ENCODE measurements around the gene CNOT3. TPM values are rescaled to one million over a fixed set of nuclear protein-coding genes. Genes with fewer than 3 reads are reported as not detected.

The CNOT3 gene
- polyA plus RNA-seq, 4 donors: 24.4 to 37.4 (median 28.5) TPM

DNA sequence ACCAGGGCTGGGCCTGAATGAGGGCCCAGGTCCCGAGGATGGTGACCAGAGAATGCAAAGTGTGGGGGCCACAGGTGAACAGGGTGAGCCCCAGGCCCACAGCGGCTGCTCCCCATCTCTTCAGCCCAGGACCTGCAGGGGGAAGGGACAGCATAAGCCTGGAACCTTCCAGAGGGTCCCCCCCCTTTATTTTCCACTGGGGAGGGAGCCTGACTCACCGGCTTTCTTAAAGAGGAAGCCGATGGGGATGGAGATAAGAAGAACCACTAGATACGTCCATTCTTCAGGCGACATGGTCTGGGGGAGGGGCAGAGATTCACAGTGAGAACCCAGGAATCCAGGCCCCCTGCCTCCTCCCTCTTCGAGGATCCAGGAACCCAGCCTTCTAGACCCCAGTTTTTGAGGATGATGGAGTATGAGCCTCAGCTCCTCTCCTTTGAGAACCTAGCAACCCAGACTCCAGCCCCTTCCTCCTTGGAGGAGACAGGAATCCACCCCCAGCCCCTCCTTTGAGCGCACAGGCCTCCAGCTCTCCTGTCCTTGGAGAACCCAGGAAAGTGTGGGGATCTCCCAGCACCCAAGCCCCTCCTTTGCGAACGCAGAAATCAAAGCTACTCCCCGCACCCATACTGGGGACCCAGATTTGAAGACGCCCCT lies 50.8 kb downstream of the CNOT3 start:
- peak; percentile 44 to 56 for DNase-seq

DNA sequence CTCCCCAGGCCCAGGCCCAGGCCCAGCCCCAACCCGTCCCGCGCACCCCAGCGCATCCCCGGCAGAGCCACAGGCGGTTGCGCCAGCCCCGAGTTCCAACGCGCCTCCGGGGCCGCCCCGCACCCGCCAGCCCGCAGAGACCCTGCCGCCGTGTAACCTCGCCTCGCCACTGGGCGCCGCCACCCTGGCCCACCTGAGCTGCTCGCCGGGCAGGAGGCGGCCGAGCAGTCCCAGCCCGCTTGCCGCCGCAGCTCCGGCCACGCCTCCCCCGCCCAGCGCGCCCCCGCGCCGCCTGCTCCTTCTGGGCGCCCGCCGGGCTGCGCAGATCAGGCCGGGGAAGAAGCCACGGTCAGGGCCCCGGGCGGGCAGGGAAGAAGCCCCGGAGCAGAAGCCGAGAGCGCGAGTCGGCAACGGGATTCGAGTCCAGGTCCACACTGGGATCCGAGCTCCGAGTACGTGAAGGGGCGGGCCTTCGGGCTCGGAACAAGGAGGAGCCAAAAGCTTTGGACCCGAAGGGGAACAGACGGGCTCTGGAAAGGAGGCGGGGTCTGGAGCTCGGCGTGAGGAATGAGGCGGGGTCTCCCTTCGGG lies 51.7 kb downstream of the CNOT3 start, which contains the start of gene MBOAT7:
TSS of gene MBOAT7 (minus strand) at position 436 of the 590 bp plus-strand sequence. CDS start 1,072 bp downstream, outside the sequence.
- no peak for DNase-seq
- H3K36me3 ChIP-seq (ENCODE audit: control insufficient read depth in 3 of 3, insufficient read depth in 2 of 3, low read depth in 1 of 3, low read length in 3 of 3): peaks cover 2 to 55% (median 9%) of the 10 kb centered on the region in 3 donors
- 0 to 1% (median 0%) methylated on average over 41 to 64 of the region's 64 CpGs for whole genome bisulfite sequencing, 3 donors
- H3K27me3 ChIP-seq (ENCODE audit: control insufficient read depth in 3 of 3, insufficient read depth in 3 of 3, low read length in 3 of 3): no peaks in the 10 kb centered on the region
- H3K4me3 ChIP-seq (ENCODE audit: low read depth in 1 of 3, low read length in 3 of 3): peak within 1 kb of the TSS; percentile 70 to 82 (median 70)
- H3K4me1 ChIP-seq (ENCODE audit: control insufficient read depth in 3 of 3, insufficient read depth in 2 of 3, low read depth in 1 of 3, low read length in 2 of 3): peaks cover 8 to 37% (median 9%) of the 10 kb centered on the region in 3 donors
- FAIRE-seq: no peak
- H3K27ac ChIP-seq (ENCODE audit: low read depth in 1 of 3, low read length in 2 of 3): peak within 1 kb of the TSS; percentile 93 to 100 (median 99)
- no peaks in the 10 kb centered on the region for H3K9me3 ChIP-seq (ENCODE audit: control insufficient read depth in 2 of 2, insufficient read depth in 1 of 2, low read depth in 1 of 2, low read length in 1 of 2)

More for the DNA sequence above, 50.8 kb downstream of the CNOT3 start:
- Histone ChIP-seq H3K36me3 (ENCODE audit: control insufficient read depth in 3 of 3, insufficient read depth in 2 of 3, low read depth in 1 of 3, low read length in 3 of 3) (peaks cover 0 to 55% (median 2%) of the 10 kb centered on the region in 3 donors), H3K27ac (ENCODE audit: low read depth in 1 of 3, low read length in 2 of 3) (peak overlapping the region; percentile 93 to 100 (median 99)), H3K4me3 (ENCODE audit: low read depth in 1 of 3, low read length in 3 of 3) (peak overlapping the region; percentile 70 to 73 (median 70)), H3K9me3 (ENCODE audit: control insufficient read depth in 2 of 2, insufficient read depth in 1 of 2, low read depth in 1 of 2, low read length in 1 of 2) (no peaks in the 10 kb centered on the region), H3K27me3 (ENCODE audit: control insufficient read depth in 3 of 3, insufficient read depth in 3 of 3, low read length in 3 of 3) (no peaks in the 10 kb centered on the region), H3K4me1 (ENCODE audit: control insufficient read depth in 3 of 3, insufficient read depth in 2 of 3, low read depth in 1 of 3, low read length in 2 of 3) (peaks cover 8 to 37% (median 9%) of the 10 kb centered on the region in 3 donors)
- 5 to 18% (median 17%) methylated on average over 12 of the region's 12 CpGs for WGBS, 3 donors
- no peak for FAIRE-seq

DNA sequence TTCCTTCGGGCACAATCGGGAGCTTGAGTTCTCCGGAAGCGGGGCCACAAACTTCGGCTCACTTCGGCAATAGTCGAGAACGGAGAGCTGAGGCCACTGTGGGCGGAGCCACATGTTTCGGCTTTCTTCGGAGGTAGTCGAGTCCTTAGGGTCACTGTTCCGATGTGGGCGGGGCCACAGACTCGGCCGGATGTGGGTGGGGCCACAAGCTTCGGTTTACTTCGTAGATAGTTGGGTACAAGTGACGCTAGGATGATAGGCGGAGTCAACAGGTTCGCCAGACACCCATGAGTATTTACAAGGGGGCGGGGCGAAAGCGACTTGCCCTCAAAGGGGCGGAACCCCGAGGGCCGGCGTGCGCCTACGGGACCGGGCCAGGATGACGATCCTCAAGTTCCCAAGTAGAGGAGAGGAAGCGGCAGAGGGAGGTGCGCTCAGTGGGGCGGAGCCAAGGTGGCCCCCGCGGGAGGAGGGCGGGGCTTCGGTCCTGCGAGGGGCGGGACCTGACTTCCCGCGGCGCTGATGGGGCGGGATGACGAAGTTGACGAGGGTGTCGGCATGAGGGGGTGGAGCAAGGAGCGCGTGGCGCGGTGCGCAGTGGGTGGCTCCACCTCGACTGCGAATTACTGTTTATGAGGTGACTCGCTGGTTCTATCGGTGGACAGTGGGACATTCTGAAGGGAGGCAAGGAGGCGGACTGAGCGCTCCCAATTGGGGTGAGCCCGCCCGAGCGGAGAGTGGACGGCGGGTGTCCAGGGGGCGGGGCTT lies 52.4 kb downstream of the CNOT3 start:
- H3K4me3 ChIP-seq (ENCODE audit: low read depth in 1 of 3, low read length in 3 of 3): peak overlapping the region in 2 of 3 donors; percentile 40 to 82
- peaks cover 8 to 37% (median 9%) of the 10 kb centered on the region in 3 donors for H3K4me1 ChIP-seq (ENCODE audit: control insufficient read depth in 3 of 3, insufficient read depth in 2 of 3, low read depth in 1 of 3, low read length in 2 of 3)
- H3K27ac ChIP-seq (ENCODE audit: low read depth in 1 of 3, low read length in 2 of 3): peak overlapping the region; percentile 92 to 100 (median 99)
- H3K27me3 ChIP-seq (ENCODE audit: control insufficient read depth in 3 of 3, insufficient read depth in 3 of 3, low read length in 3 of 3): no peaks in the 10 kb centered on the region
- H3K9me3 ChIP-seq (ENCODE audit: control insufficient read depth in 2 of 2, insufficient read depth in 1 of 2, low read depth in 1 of 2, low read length in 1 of 2): no peaks in the 10 kb centered on the region
- peak; percentile 100 for DNase-seq
- peaks cover 2 to 56% (median 9%) of the 10 kb centered on the region in 3 donors for H3K36me3 ChIP-seq (ENCODE audit: control insufficient read depth in 3 of 3, insufficient read depth in 2 of 3, low read depth in 1 of 3, low read length in 3 of 3)
- WGBS, 3 donors: 0% methylated on average over 55 to 65 of the region's 65 CpGs
- peak; percentile 94 for FAIRE-seq

DNA sequence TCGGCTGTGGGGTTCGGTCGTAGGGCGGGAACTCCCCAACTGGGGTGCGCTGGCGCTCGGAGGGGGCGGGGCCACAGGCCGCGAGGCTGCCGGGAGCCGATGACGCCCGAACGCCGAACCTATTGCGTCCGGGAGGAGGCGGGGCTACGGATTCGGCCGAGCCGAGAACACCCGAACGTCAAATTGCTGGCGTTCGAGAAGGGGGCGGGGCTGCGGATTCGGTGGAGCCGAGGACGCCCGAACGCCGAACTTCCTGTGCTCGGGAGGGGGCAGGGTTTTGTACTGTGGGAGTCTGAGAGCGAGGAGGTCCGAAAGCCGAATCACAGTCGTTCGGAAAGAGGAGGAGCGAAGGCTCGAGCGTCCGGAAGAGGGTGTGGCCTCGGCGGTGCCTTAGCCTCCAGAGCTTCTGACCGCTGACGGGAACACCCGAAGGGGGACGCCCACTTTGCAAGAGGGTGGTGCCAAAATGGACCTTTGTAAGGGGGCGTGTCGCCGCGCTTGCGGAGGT lies 53.0 kb downstream of the CNOT3 start:
- no peaks in the 10 kb centered on the region for H3K27me3 ChIP-seq (ENCODE audit: control insufficient read depth in 3 of 3, insufficient read depth in 3 of 3, low read length in 3 of 3)
- H3K4me1 ChIP-seq (ENCODE audit: control insufficient read depth in 3 of 3, insufficient read depth in 2 of 3, low read depth in 1 of 3, low read length in 2 of 3): peaks cover 8 to 37% (median 9%) of the 10 kb centered on the region in 3 donors
- H3K9me3 ChIP-seq (ENCODE audit: control insufficient read depth in 2 of 2, insufficient read depth in 1 of 2, low read depth in 1 of 2, low read length in 1 of 2): no peaks in the 10 kb centered on the region
- H3K27ac ChIP-seq (ENCODE audit: low read depth in 1 of 3, low read length in 2 of 3): peak overlapping the region; percentile 93 to 100 (median 99)
- peak; percentile 88 for FAIRE-seq
- H3K4me3 ChIP-seq (ENCODE audit: low read depth in 1 of 3, low read length in 3 of 3): peak overlapping the region; percentile 68 to 94 (median 82)
- 0% methylated on average over 52 to 56 of the region's 56 CpGs for WGBS, 3 donors
- peak; percentile 99 to 100 for DNase-seq
- H3K36me3 ChIP-seq (ENCODE audit: control insufficient read depth in 3 of 3, insufficient read depth in 2 of 3, low read depth in 1 of 3, low read length in 3 of 3): peaks cover 2 to 56% (median 9%) of the 10 kb centered on the region in 3 donors

DNA sequence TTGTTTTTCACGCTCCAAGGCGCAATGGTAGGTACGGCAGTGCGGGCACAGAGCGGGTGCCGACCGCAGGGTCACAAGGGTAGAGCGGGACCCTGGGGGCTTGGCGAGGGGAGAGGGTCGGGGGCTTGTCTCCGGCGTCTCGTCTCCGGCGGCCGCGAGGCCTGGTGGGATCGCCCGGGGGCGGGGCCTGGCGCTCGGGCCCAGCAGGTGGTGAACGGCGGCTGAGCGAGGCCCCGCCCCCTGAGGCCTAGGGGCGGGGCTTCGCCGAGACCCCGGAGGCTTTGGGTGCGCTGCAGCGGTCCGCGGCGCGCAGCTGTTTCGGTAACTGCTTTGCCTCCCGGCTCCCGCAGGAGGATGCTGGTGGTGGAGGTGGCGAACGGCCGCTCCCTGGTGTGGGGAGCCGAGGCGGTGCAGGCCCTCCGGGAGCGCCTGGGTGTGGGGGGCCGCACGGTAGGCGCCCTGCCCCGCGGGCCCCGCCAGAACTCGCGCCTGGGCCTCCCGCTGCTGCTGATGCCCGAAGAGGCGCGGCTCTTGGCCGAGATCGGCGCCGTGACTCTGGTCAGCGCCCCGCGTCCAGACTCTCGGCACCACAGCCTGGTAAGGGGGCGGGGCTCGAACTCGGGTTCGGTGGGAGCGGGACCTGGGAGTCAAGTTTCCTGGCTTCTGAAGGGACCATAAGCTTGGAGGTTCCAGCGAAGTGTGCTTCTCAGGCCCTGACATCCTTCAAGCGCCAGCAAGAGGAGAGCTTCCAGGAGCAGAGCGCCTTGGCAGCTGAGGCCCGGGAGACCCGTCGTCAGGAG lies 53.6 kb downstream of the CNOT3 start, which contains the start of gene TSEN34:
TSS of gene TSEN34 (plus strand) at position 298 of the 800 bp plus-strand sequence. CDS start at position 355, 57 bp downstream.
- 1 to 2% (median 1%) methylated on average over 43 to 77 of the region's 77 CpGs for WGBS, 3 donors
- no peaks in the 10 kb centered on the region for H3K27me3 ChIP-seq (ENCODE audit: control insufficient read depth in 3 of 3, insufficient read depth in 3 of 3, low read length in 3 of 3)
- peaks cover 2 to 52% (median 9%) of the 10 kb centered on the region in 3 donors for H3K36me3 ChIP-seq (ENCODE audit: control insufficient read depth in 3 of 3, insufficient read depth in 2 of 3, low read depth in 1 of 3, low read length in 3 of 3)
- DNase-seq (peak in 1 of 2 donors; percentile 96), FAIRE-seq (no peak)
- H3K4me3 ChIP-seq (ENCODE audit: low read depth in 1 of 3, low read length in 3 of 3): peak within 1 kb of the TSS; percentile 68 to 94 (median 82)
- peak within 1 kb of the TSS; percentile 93 to 100 (median 99) for H3K27ac ChIP-seq (ENCODE audit: low read depth in 1 of 3, low read length in 2 of 3)
- no peaks in the 10 kb centered on the region for H3K9me3 ChIP-seq (ENCODE audit: control insufficient read depth in 2 of 2, insufficient read depth in 1 of 2, low read depth in 1 of 2, low read length in 1 of 2)
- H3K4me1 ChIP-seq (ENCODE audit: control insufficient read depth in 3 of 3, insufficient read depth in 2 of 3, low read depth in 1 of 3, low read length in 2 of 3): peaks cover 8 to 37% (median 9%) of the 10 kb centered on the region in 3 donors

DNA sequence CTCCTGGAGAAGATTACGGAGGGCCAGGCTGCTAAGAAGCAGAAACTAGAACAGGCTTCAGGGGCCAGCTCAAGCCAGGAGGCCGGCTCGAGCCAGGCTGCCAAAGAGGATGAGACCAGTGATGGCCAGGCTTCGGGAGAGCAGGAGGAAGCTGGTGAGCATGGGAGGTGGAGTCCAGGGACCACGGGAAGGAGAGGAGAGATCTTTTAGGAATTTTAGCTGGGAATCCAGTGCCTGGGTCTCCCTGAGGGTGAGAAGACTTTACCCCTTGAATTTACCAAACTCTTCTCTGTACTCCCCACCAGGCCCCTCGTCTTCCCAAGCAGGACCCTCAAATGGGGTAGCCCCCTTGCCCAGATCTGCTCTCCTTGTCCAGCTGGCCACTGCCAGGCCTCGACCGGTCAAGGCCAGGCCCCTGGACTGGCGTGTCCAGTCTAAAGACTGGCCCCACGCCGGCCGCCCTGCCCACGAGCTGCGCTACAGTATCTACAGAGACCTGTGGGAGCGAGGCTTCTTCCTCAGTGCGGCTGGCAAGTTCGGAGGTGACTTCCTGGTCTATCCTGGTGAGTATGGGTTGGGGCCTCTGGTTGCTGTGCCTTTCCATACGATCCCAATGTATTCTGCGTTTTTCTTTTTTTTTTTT lies 54.4 kb downstream of the CNOT3 start:
- Histone ChIP-seq H3K9me3 (ENCODE audit: control insufficient read depth in 2 of 2, insufficient read depth in 1 of 2, low read depth in 1 of 2, low read length in 1 of 2) (no peaks in the 10 kb centered on the region), H3K27me3 (ENCODE audit: control insufficient read depth in 3 of 3, insufficient read depth in 3 of 3, low read length in 3 of 3) (no peaks in the 10 kb centered on the region), H3K27ac (ENCODE audit: low read depth in 1 of 3, low read length in 2 of 3) (peak overlapping the region; percentile 93 to 100 (median 99)), H3K4me3 (ENCODE audit: low read depth in 1 of 3, low read length in 3 of 3) (peak overlapping the region; percentile 68 to 94 (median 82)), H3K4me1 (ENCODE audit: control insufficient read depth in 3 of 3, insufficient read depth in 2 of 3, low read depth in 1 of 3, low read length in 2 of 3) (peaks cover 6 to 30% (median 9%) of the 10 kb centered on the region in 3 donors), H3K36me3 (ENCODE audit: control insufficient read depth in 3 of 3, insufficient read depth in 2 of 3, low read depth in 1 of 3, low read length in 3 of 3) (peaks cover 2 to 45% (median 9%) of the 10 kb centered on the region in 3 donors)
- DNase-seq: no peak
- 59 to 64% (median 62%) methylated on average over 19 of the region's 19 CpGs for WGBS, 3 donors
- no peak for FAIRE-seq

DNA sequence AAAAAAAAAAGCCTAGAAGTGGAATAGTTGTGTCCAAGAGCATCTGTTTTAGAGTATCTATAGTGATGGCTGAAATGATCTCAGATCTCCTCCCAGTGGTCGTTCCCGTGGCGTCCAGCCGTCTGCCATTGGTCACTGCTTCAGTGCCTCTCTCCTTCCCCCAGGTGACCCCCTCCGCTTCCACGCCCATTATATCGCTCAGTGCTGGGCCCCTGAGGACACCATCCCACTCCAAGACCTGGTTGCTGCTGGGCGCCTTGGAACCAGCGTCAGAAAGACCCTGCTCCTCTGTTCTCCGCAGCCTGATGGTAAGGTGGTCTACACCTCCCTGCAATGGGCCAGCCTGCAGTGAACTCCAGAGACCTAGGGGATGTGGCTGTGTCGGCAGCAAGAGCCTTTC lies 55.4 kb downstream of the CNOT3 start:
- no peak overlapping the region for H3K4me3 ChIP-seq (ENCODE audit: low read depth in 1 of 3, low read length in 3 of 3)
- DNase-seq (no peak), FAIRE-seq (no peak)
- H3K4me1 ChIP-seq (ENCODE audit: control insufficient read depth in 3 of 3, insufficient read depth in 2 of 3, low read depth in 1 of 3, low read length in 2 of 3): peaks cover 4 to 20% (median 8%) of the 10 kb centered on the region in 3 donors
- H3K27me3 ChIP-seq (ENCODE audit: control insufficient read depth in 3 of 3, insufficient read depth in 3 of 3, low read length in 3 of 3): no peaks in the 10 kb centered on the region
- H3K27ac ChIP-seq (ENCODE audit: low read depth in 1 of 3, low read length in 2 of 3): no peak overlapping the region
- H3K9me3 ChIP-seq (ENCODE audit: control insufficient read depth in 2 of 2, insufficient read depth in 1 of 2, low read depth in 1 of 2, low read length in 1 of 2): no peaks in the 10 kb centered on the region
- H3K36me3 ChIP-seq (ENCODE audit: control insufficient read depth in 3 of 3, insufficient read depth in 2 of 3, low read depth in 1 of 3, low read length in 3 of 3): peaks cover 2 to 43% (median 9%) of the 10 kb centered on the region in 3 donors
- 94 to 97% (median 94%) methylated on average over 11 of the region's 11 CpGs for WGBS, 3 donors

Measured in small intestine (tissue), 7 donors.